ENCODE measurements around the gene TFDP1. TPM values are rescaled to one million over a fixed set of nuclear protein-coding genes. Genes with fewer than 3 reads are reported as not detected.

The TFDP1 gene
- total RNA-seq, 2 donors from 2014 or later = 31.1 to 33.6 TPM

DNA sequence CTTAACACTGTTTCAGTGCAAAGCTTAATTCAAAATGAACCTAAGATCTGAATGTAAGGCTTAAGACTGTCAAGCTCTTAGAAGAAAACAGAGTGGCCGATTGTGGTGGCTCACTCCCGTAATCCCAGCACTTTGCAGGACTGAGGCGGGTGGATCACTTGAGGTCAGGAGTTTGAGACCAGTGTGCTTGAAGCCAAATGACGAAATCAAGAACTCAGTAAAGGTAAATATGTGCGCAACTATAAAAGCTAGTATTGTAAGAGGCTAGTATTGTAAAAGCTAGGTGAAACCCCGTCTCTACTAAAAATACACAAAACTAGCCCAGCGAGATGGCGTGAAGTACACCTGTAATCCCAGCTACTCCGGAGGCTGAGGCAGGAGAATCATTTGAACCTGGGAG, 60.8 kb downstream of the TFDP1 start:
- H3K27me3 Mint-ChIP-seq = no peaks in the 10 kb centered on the region
- H3K9me3 ChIP-seq (ENCODE audit: control insufficient read depth, low read length, poor library complexity, severe bottlenecking) = peaks cover 4% of the 10 kb centered on the region
- ATAC-seq (no peak), DNase-seq (no peak)
- no peak overlapping the region for H3K4me3 Mint-ChIP-seq
- peaks cover 12% of the 10 kb centered on the region for H3K4me1 Mint-ChIP-seq
- H3K36me3 Mint-ChIP-seq (ENCODE audit: low read depth) = no peaks in the 10 kb centered on the region
- no peak overlapping the region for H3K27ac Mint-ChIP-seq

DNA sequence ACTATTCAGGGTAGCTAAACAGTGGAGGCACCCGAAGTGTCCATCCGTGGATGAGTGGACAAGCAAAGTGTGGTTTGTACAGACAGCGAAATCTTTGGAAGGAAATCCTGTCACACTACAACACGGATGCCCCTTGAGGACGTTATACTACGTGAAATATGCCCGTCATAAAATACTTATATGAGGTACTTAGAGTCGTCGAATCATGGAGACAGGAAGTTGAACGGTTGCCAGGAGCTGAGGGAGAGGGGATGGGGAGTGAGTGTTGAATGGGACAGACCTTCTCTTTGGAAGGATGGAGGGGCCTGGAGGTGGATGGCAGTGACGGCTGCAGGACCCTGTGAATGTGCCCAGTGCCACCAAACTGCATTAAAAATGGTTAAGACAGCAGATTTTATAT, 61.8 kb downstream of the TFDP1 start:
- peaks cover 12% of the 10 kb centered on the region for H3K4me1 Mint-ChIP-seq
- no peak for ATAC-seq
- H3K27ac Mint-ChIP-seq = peak overlapping the region; percentile 86
- DNase-seq = no peak
- no peak overlapping the region for H3K4me3 Mint-ChIP-seq
- H3K36me3 Mint-ChIP-seq (ENCODE audit: low read depth) = no peaks in the 10 kb centered on the region
- no peaks in the 10 kb centered on the region for H3K27me3 Mint-ChIP-seq
- peaks cover 4% of the 10 kb centered on the region for H3K9me3 ChIP-seq (ENCODE audit: control insufficient read depth, low read length, poor library complexity, severe bottlenecking)

GRCh38 chr13:113646921-113647340, 62.4 kb downstream of the TFDP1 start:
- H3K27me3 Mint-ChIP-seq = no peaks in the 10 kb centered on the region
- ATAC-seq = no peak
- no peak for DNase-seq
- peak overlapping the region; percentile 86 for H3K27ac Mint-ChIP-seq
- peaks cover 12% of the 10 kb centered on the region for H3K4me1 Mint-ChIP-seq
- H3K4me3 Mint-ChIP-seq = no peak overlapping the region
- peaks cover 4% of the 10 kb centered on the region for H3K9me3 ChIP-seq (ENCODE audit: control insufficient read depth, low read length, poor library complexity, severe bottlenecking)
- no peaks in the 10 kb centered on the region for H3K36me3 Mint-ChIP-seq (ENCODE audit: low read depth)

- Mint-ChIP-seq H3K36me3 (ENCODE audit: low read depth) (no peaks in the 10 kb centered on the region), H3K27me3 (no peaks in the 10 kb centered on the region), H3K4me3 (no peak overlapping the region), H3K4me1 (peaks cover 12% of the 10 kb centered on the region), H3K27ac (peak overlapping the region; percentile 86)
- ATAC-seq (no peak), DNase-seq (no peak)
- H3K9me3 ChIP-seq (ENCODE audit: control insufficient read depth, low read length, poor library complexity, severe bottlenecking) = peaks cover 4% of the 10 kb centered on the region
These were observed 63.0 kb downstream of the TFDP1 start for GRCh38 chr13:113647351-113648215.

DNA sequence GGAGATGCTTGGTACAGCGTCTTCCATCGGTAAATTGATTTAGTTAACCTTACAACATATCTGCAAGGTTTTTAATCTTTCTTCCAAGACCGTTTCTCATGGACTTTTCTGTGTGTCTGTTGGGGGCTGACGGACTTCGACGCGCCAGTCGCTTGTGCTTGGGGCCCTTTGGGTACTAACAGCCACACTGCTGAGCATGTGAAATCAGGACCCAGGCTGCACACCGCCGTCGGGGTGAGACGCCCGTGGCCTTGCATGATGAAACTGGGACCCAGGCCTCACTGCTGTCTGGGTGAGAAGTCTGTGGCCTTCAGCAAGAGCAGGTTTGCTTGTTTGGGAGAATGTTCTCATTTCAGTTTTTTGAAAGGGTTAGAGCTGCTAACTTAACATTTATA, 63.7 kb downstream of the TFDP1 start:
- H3K27ac Mint-ChIP-seq = no peak overlapping the region
- no peak for ATAC-seq

DNA sequence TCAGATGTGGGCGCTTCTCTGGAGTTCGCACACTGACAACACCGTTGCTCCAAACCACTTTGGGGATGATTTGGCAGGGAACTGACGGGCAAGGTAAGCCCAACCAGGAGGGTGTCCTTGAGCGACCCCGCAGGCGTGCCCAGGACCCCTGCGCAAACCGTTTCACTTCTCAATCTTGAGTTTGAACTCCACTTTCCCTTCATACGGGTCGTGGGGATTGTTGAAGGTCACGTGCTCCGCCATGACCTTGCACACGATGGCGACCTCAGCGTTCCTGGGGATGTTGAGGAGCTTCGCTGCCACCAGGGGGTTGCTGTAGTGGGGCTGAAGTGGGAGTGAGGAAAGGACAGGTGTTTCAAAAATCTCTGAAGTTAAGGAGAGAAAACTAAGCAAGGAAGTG, 64.7 kb downstream of the TFDP1 start:
- ATAC-seq (no peak), DNase-seq (no peak)
- Mint-ChIP-seq H3K27ac (no peak overlapping the region), H3K4me1 (peaks cover 12% of the 10 kb centered on the region), H3K4me3 (no peak overlapping the region), H3K27me3 (no peaks in the 10 kb centered on the region), H3K36me3 (ENCODE audit: low read depth) (no peaks in the 10 kb centered on the region)
- peaks cover 4% of the 10 kb centered on the region for H3K9me3 ChIP-seq (ENCODE audit: control insufficient read depth, low read length, poor library complexity, severe bottlenecking)

More for the DNA sequence above, 63.7 kb downstream of the TFDP1 start:
- Mint-ChIP-seq H3K27me3 (no peaks in the 10 kb centered on the region), H3K4me3 (no peak overlapping the region), H3K4me1 (peaks cover 12% of the 10 kb centered on the region), H3K36me3 (ENCODE audit: low read depth) (no peaks in the 10 kb centered on the region)
- peaks cover 4% of the 10 kb centered on the region for H3K9me3 ChIP-seq (ENCODE audit: control insufficient read depth, low read length, poor library complexity, severe bottlenecking)
- no peak for DNase-seq

DNA sequence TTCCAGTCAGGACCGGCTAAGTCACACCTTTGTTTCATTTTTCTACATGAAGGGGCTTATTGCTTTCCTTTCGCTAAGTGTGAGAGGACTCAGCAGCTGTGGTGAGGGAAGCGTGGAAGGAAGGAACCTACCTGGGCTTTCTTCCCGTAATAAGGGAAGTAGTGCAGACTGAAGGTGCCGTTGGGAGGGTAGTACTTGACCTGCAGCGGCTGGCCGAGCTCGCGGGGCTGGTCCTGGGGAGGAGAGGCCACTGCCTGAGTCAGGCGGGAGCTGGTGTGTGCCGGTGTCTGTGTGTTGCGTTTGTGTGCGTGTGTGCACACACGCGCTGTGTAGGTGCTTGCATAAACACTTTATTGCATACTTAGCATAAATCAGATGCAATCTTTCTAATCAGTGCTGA, 65.7 kb downstream of the TFDP1 start:
- H3K27ac Mint-ChIP-seq = no peak overlapping the region

DNA sequence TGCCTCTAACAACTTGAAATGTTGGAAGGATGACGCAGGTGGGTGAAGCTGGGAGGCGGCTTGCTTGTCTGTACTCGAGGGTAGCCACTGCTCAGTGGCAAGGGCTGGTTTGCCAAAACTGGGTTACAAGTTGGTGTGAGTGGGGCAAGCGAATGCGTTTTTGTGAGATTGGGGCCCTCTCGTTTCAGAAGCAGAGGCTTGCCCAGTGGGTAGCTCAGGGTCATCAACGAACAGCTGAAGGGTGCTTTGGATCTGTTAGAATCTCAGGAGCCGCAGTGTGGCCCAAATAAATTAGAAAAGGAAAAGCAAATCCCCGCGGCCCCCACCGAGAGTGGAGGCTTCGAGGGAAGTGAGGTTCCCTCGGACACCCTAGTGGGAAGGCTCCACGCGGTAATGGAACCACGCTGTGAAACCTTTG, 66.2 kb downstream of the TFDP1 start:
- no peak overlapping the region for H3K4me3 Mint-ChIP-seq
- ATAC-seq (no peak), DNase-seq (no peak)
- no peak overlapping the region for H3K27ac Mint-ChIP-seq
- H3K27me3 Mint-ChIP-seq = no peaks in the 10 kb centered on the region
- H3K4me1 Mint-ChIP-seq = peaks cover 12% of the 10 kb centered on the region
- H3K9me3 ChIP-seq (ENCODE audit: control insufficient read depth, low read length, poor library complexity, severe bottlenecking) = no peaks in the 10 kb centered on the region
- H3K36me3 Mint-ChIP-seq (ENCODE audit: low read depth) = no peaks in the 10 kb centered on the region

More for the DNA sequence above, 65.7 kb downstream of the TFDP1 start:
- ATAC-seq (no peak), DNase-seq (no peak)
- no peaks in the 10 kb centered on the region for H3K27me3 Mint-ChIP-seq
- no peaks in the 10 kb centered on the region for H3K36me3 Mint-ChIP-seq (ENCODE audit: low read depth)
- H3K4me1 Mint-ChIP-seq = peaks cover 12% of the 10 kb centered on the region
- H3K9me3 ChIP-seq (ENCODE audit: control insufficient read depth, low read length, poor library complexity, severe bottlenecking) = peaks cover under 1% of the 10 kb centered on the region
- H3K4me3 Mint-ChIP-seq = no peak overlapping the region

DNA sequence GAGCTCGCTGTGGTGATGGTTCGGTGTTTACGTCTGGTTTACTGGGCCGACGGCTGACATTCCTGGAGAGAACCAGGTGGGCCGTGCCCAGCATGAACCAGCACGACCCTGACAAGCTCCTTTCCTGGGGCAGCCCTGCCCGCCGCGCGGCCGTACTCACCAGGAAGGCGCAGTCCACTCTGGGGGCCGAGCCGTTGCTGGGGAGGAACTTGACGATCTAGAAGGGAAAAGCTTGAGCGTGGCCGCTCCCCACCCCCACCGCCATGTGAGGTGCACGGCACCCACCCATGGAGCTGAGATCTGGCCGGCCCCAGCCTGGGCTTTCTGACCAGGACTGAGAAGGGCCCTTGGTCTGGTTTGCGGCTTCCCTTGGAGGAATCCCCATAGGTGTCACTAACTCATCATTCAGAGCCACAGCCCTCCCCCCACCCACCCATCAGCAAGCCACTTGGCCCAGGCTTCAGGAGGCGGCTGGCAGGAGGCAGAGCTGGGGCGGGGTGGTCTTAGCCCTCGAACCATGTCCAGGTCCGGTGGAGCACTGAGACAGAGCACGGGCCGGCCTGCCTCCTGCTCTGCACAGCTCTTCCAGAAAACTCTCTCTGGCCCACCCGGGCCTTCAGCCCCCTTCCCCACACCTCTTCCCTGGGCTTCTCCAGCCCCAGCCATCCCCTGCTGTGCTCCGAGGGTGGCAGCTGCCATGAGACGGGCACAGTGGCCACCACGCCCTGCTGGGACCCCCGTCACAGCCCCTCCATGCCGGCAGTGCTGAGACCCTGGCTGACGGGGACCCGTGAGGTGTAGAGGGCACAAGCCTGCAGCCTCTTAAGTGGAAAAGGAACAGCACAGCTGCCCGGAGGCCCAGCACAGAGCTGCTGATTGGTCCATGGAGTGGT, 67.2 kb downstream of the TFDP1 start:
- no peaks in the 10 kb centered on the region for H3K9me3 ChIP-seq (ENCODE audit: control insufficient read depth, low read length, poor library complexity, severe bottlenecking)
- H3K36me3 Mint-ChIP-seq (ENCODE audit: low read depth) = no peaks in the 10 kb centered on the region
- H3K27ac Mint-ChIP-seq = no peak overlapping the region
- no peak overlapping the region for H3K4me3 Mint-ChIP-seq
- ATAC-seq = no peak
- no peak for DNase-seq
- H3K27me3 Mint-ChIP-seq = no peaks in the 10 kb centered on the region
- H3K4me1 Mint-ChIP-seq = peaks cover 7% of the 10 kb centered on the region

GRCh38 chr13:113652404-113653263, 68.1 kb downstream of the TFDP1 start:
- DNase-seq (no peak), ATAC-seq (no peak)
- Mint-ChIP-seq H3K4me3 (no peak overlapping the region), H3K27ac (no peak overlapping the region), H3K27me3 (no peaks in the 10 kb centered on the region), H3K36me3 (ENCODE audit: low read depth) (no peaks in the 10 kb centered on the region), H3K4me1 (peaks cover 5% of the 10 kb centered on the region)
- no peaks in the 10 kb centered on the region for H3K9me3 ChIP-seq (ENCODE audit: control insufficient read depth, low read length, poor library complexity, severe bottlenecking)

DNA sequence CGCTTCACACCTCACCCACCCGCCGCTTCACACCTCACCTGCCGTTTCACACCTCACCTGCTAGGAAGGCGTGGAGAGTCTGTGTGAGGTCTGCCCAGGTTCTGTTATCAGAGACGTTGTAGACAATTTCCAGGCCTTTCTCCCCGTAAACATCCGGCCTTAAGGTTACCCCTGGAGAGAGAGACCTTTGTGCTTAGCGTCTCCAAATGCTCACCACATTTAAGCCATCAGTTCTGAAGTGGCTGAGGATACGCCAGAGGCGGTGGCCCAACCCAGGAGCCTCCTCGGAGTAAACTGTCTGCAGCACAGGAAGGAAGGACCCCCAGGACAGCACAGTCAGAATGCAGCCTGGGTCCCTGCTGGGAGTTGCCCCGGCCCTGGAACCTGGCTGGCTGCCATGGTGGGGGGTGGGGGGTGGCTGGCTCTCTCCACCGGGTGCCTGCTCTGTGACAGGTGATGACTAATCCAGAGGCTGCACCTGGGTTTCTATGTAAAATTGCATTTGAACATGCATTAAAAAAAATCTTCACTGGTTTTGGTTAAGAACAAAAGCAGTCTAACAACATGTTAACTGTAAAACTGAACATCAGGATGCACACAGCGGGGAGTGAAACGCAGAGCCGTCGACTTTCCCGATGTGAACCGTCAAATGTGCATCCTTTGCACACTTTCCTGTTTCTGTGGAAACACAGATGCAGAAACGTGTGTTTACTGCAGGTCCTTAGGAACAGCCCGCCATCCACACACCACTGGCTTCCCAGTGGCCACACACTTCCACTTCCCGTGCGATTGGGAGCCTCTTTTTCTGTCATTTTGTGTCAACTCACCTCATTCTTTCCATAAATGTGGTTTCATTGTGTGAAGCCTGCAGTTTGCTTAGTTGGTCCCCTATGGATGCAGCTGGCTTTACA, 69.0 kb downstream of the TFDP1 start:
- Mint-ChIP-seq H3K4me3 (no peak overlapping the region), H3K36me3 (ENCODE audit: low read depth) (no peaks in the 10 kb centered on the region), H3K27ac (no peak overlapping the region), H3K27me3 (no peaks in the 10 kb centered on the region), H3K4me1 (peaks cover 4% of the 10 kb centered on the region)
- ATAC-seq = no peak
- no peak for DNase-seq
- H3K9me3 ChIP-seq (ENCODE audit: control insufficient read depth, low read length, poor library complexity, severe bottlenecking) = no peaks in the 10 kb centered on the region

DNA sequence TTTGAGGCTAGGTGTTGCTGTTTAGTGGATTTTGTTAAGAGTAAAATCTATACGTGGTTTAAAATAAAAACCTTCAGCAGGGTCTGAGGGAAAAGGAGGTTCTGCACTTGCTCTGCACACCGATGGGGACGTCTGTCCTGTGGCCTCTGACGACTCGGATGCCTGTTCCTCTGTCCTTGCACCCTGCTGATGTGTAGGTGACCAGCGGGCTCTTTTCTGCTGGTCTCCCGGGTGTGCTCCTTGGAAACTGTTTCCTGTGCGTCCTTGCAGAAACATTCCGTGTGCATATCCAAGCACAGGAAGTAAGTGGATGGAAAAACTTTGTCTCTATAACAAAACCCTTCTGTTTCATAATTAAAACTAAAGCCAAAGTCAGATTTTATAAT, 69.6 kb downstream of the TFDP1 start:
- no peaks in the 10 kb centered on the region for H3K27me3 Mint-ChIP-seq
- no peak overlapping the region for H3K27ac Mint-ChIP-seq
- H3K4me1 Mint-ChIP-seq = peaks cover 4% of the 10 kb centered on the region
- no peak overlapping the region for H3K4me3 Mint-ChIP-seq
- ATAC-seq (no peak), DNase-seq (no peak)
- no peaks in the 10 kb centered on the region for H3K36me3 Mint-ChIP-seq (ENCODE audit: low read depth)
- no peaks in the 10 kb centered on the region for H3K9me3 ChIP-seq (ENCODE audit: control insufficient read depth, low read length, poor library complexity, severe bottlenecking)
